T-helper 2 cell treated with Interferon-gamma antibody and Interleukin-4, amounts not matched to agents 5 μg/mL and 100 μg/mL, for 36 hours (primary cell): Measurements from ENCODE around the gene GRK4.
A peak's percentile ranks its signal among the peaks of the same experiment; 100 is the strongest.
"Not testable (repeated sequence)": the region's sequence is repeated elsewhere in the genome, so short reads cannot be mapped to it uniquely, and the experiment has no call there.

Experiments
- DNase-seq: peaks from one replicate; pipeline ENCODE4 v3.0.0; 2021; ENCODE audit warnings: low spot score
- H3K27ac Mint-ChIP-seq: one replicate; pipeline ENCODE4 v1.8.0; 2021; ENCODE audit warnings: mild to moderate bottlenecking, mixed read lengths
- H3K27me3 Mint-ChIP-seq: one replicate; pipeline ENCODE4 v1.8.0; 2021; ENCODE audit warnings: low read depth, mixed read lengths
- H3K36me3 Mint-ChIP-seq: one replicate; pipeline ENCODE4 v1.8.0; 2021; ENCODE audit warnings: low read depth, mixed read lengths
- H3K4me1 Mint-ChIP-seq: one replicate; pipeline ENCODE4 v1.8.0; 2021; ENCODE audit warnings: low read depth, mixed read lengths
- H3K4me3 Mint-ChIP-seq: one replicate; pipeline ENCODE4 v1.8.0; 2022; ENCODE audit warnings: mild to moderate bottlenecking, moderate library complexity, mixed read lengths
- H3K9me3 Mint-ChIP-seq: one replicate; pipeline ENCODE4 v1.8.0; 2021; ENCODE audit warnings: mixed read lengths

Gene GRK4

GRCh38 chr4:2963175-2963965 lies at the start of gene GRK4, which contains the start of gene NOP14:
Gene GRK4 (plus strand): TSS chr4:2963571. CDS start chr4:2964071, 500 bp downstream.
Gene NOP14 (minus strand): TSS chr4:2963406. CDS start chr4:2963319, 87 bp downstream.
- H3K36me3 Mint-ChIP-seq: peaks cover 21% of the 10 kb centered on the region
- H3K4me3 Mint-ChIP-seq: peak within 1 kb of the TSS; percentile 89
- H3K27ac Mint-ChIP-seq: peak within 1 kb of the TSS; percentile 84
- DNase-seq: peak; percentile 98
- peaks cover 26% of the 10 kb centered on the region for H3K4me1 Mint-ChIP-seq
- H3K27me3 Mint-ChIP-seq: no peaks in the 10 kb centered on the region
- H3K9me3 Mint-ChIP-seq: no peaks in the 10 kb centered on the region

GRCh38 chr4:2914256-2915126 lies 48.9 kb upstream of the GRK4 start:
- Mint-ChIP-seq H3K4me1 (peaks cover 15% of the 10 kb centered on the region), H3K27ac (no peak overlapping the region), H3K9me3 (peaks cover 17% of the 10 kb centered on the region), H3K27me3 (no peaks in the 10 kb centered on the region), H3K36me3 (peaks cover 60% of the 10 kb centered on the region), H3K4me3 (no peak overlapping the region)
- DNase-seq: no peak

GRCh38 chr4:2915789-2916188 lies 47.6 kb upstream of the GRK4 start:
- Mint-ChIP-seq H3K9me3 (peaks cover 23% of the 10 kb centered on the region), H3K4me3 (no peak overlapping the region), H3K36me3 (peaks cover 67% of the 10 kb centered on the region), H3K27ac (no peak overlapping the region), H3K27me3 (no peaks in the 10 kb centered on the region), H3K4me1 (peaks cover 16% of the 10 kb centered on the region)
- no peak for DNase-seq

- H3K4me3 Mint-ChIP-seq, H3K27ac Mint-ChIP-seq, DNase-seq, H3K27me3 Mint-ChIP-seq: not testable (repeated sequence)
- Mint-ChIP-seq H3K9me3 (peaks cover 23% of the 10 kb centered on the region), H3K36me3 (peaks cover 71% of the 10 kb centered on the region), H3K4me1 (peaks cover 22% of the 10 kb centered on the region)
Observed at GRCh38 chr4:2916696-2917095, 46.7 kb upstream of the GRK4 start.

GRCh38 chr4:2918300-2918699 lies 45.1 kb upstream of the GRK4 start:
- Mint-ChIP-seq H3K4me1 (peaks cover 34% of the 10 kb centered on the region), H3K36me3 (peaks cover 78% of the 10 kb centered on the region), H3K9me3 (peaks cover 23% of the 10 kb centered on the region)
- not testable (repeated sequence) for DNase-seq, H3K4me3 Mint-ChIP-seq, H3K27ac Mint-ChIP-seq, H3K27me3 Mint-ChIP-seq

GRCh38 chr4:2918714-2919113 lies 44.7 kb upstream of the GRK4 start:
- not testable (repeated sequence) for H3K27ac Mint-ChIP-seq, H3K27me3 Mint-ChIP-seq, DNase-seq, H3K4me3 Mint-ChIP-seq
- peaks cover 80% of the 10 kb centered on the region for H3K36me3 Mint-ChIP-seq
- peaks cover 23% of the 10 kb centered on the region for H3K9me3 Mint-ChIP-seq
- H3K4me1 Mint-ChIP-seq: peaks cover 38% of the 10 kb centered on the region

GRCh38 chr4:2922453-2923101 lies 40.8 kb upstream of the GRK4 start:
- Mint-ChIP-seq H3K4me1 (peaks cover 31% of the 10 kb centered on the region), H3K9me3 (peaks cover 14% of the 10 kb centered on the region), H3K36me3 (peaks cover 65% of the 10 kb centered on the region), H3K4me3 (peak overlapping the region; percentile 27), H3K27ac (peak overlapping the region; percentile 65)
- H3K27me3 Mint-ChIP-seq, DNase-seq: not testable (repeated sequence)

GRCh38 chr4:2923141-2923551 lies 40.2 kb upstream of the GRK4 start:
- Mint-ChIP-seq H3K27me3 (no peaks in the 10 kb centered on the region), H3K9me3 (peaks cover 14% of the 10 kb centered on the region), H3K27ac (peak overlapping the region; percentile 65), H3K4me3 (peak overlapping the region; percentile 51), H3K4me1 (peaks cover 26% of the 10 kb centered on the region), H3K36me3 (peaks cover 64% of the 10 kb centered on the region)
- DNase-seq: no peak

- Mint-ChIP-seq H3K4me1 (peaks cover 22% of the 10 kb centered on the region), H3K27ac (peak overlapping the region; percentile 65), H3K36me3 (peaks cover 59% of the 10 kb centered on the region), H3K27me3 (no peaks in the 10 kb centered on the region), H3K9me3 (peaks cover 9% of the 10 kb centered on the region), H3K4me3 (peak overlapping the region; percentile 51)
- no peak for DNase-seq
Observed at GRCh38 chr4:2923668-2924173, 39.6 kb upstream of the GRK4 start.

- Mint-ChIP-seq H3K27ac (peak overlapping the region; percentile 26), H3K4me3 (no peak overlapping the region), H3K4me1 (peaks cover 22% of the 10 kb centered on the region), H3K36me3 (peaks cover 60% of the 10 kb centered on the region), H3K9me3 (peaks cover 8% of the 10 kb centered on the region), H3K27me3 (no peaks in the 10 kb centered on the region)
- DNase-seq: no peak
Observed at GRCh38 chr4:2924286-2924685, 39.1 kb upstream of the GRK4 start.

- Mint-ChIP-seq H3K27ac (peak overlapping the region; percentile 26), H3K36me3 (peaks cover 57% of the 10 kb centered on the region), H3K4me3 (no peak overlapping the region), H3K9me3 (peaks cover 3% of the 10 kb centered on the region), H3K4me1 (peaks cover 22% of the 10 kb centered on the region), H3K27me3 (no peaks in the 10 kb centered on the region)
- no peak for DNase-seq
Observed at GRCh38 chr4:2924765-2925301, 38.5 kb upstream of the GRK4 start.

- no peak for DNase-seq
- Mint-ChIP-seq H3K4me1 (peaks cover 22% of the 10 kb centered on the region), H3K4me3 (no peak overlapping the region), H3K27me3 (no peaks in the 10 kb centered on the region), H3K36me3 (peaks cover 56% of the 10 kb centered on the region), H3K27ac (no peak overlapping the region), H3K9me3 (no peaks in the 10 kb centered on the region)
Observed at GRCh38 chr4:2925496-2925895, 37.9 kb upstream of the GRK4 start.
